Measurements from ENCODE around the gene RGS9.
A peak's percentile ranks its signal among the peaks of the same experiment; 100 is the strongest.

RGS9 gene

DNA sequence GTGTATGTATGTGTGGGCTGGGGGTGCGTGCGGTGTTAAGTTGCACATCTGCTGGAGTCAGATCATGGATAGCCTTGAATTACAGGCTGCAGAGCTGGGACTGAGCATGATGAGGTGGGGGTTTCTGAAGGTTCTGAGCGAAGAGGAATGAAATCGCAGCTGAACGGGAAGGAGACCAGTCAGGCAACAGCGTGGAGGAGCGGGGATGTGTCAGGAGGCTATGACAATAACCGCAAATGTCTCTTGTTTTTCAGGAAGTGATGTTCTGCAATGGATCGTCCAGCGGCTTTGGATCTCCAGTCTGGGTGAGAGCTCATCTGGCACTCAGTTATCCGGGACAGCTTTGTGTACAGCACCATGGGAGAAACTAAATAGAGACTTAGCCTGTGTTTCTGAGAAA is 20.9 kb downstream of the RGS9 start:
- Mint-ChIP-seq H3K4me1 (ENCODE audit: low read depth) (peaks cover 15% of the 10 kb centered on the region), H3K9me3 (no peaks in the 10 kb centered on the region), H3K27me3 (no peaks in the 10 kb centered on the region), H3K27ac (no peak overlapping the region), H3K4me3 (no peak overlapping the region), H3K36me3 (ENCODE audit: low read depth) (no peaks in the 10 kb centered on the region)

DNA sequence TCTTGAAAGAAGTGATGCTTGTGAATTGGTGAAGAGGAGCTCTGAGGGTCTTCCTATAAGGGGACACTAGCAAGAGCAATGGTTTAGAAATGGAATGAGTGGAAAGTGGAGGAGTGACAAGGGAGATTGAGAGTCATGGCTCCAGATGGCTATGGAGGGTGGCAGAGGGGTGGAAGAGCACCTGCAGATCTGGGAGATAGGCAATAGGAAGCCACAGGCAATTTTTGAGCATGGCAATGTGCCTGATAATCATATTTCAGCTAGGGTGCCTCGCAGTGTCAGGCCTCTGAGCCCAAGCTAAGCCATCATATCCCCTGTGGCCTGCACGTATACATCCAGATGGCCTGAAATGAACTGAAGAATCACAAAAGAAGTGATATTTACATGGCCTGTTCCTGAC is 21.5 kb downstream of the RGS9 start:
- H3K27me3 Mint-ChIP-seq, result no peaks in the 10 kb centered on the region
- peaks cover 19% of the 10 kb centered on the region for H3K4me1 Mint-ChIP-seq (ENCODE audit: low read depth)
- no peak overlapping the region for H3K27ac Mint-ChIP-seq
- H3K36me3 Mint-ChIP-seq (ENCODE audit: low read depth), result no peaks in the 10 kb centered on the region
- H3K9me3 Mint-ChIP-seq, result no peaks in the 10 kb centered on the region
- no peak overlapping the region for H3K4me3 Mint-ChIP-seq

- Mint-ChIP-seq H3K4me1 (ENCODE audit: low read depth) (peaks cover 21% of the 10 kb centered on the region), H3K27me3 (no peaks in the 10 kb centered on the region), H3K4me3 (no peak overlapping the region), H3K36me3 (ENCODE audit: low read depth) (no peaks in the 10 kb centered on the region), H3K9me3 (no peaks in the 10 kb centered on the region), H3K27ac (no peak overlapping the region)
Observed at GRCh38 chr17:65160516-65160915, 23.3 kb downstream of the RGS9 start.

DNA sequence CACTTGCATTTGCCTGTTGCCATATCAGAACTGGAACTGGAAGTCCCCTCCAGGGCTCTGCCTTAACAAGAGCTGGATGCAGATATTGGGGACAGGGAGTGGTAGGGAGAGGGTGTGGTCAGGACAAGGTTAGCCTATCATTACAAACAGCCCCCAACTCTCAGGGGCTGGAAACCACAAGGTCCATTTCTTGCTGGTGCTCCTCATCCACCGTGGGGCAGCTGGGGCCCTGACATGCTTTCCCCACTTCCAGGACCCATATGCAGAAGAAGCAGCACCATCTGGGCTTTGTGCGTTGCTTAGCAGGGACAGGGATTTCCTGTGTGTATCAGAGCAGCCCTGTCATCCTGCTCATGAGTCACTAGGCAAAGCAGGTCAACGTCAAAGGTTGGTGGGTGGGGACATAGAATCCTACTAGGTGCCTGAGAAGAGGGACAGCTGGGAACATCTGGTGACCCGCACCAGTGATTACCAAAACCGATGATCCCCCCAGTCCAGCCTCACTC is 26.9 kb downstream of the RGS9 start:
- peak overlapping the region; percentile 5 for H3K4me3 Mint-ChIP-seq
- peak overlapping the region; percentile 50 for H3K27ac Mint-ChIP-seq
- no peaks in the 10 kb centered on the region for H3K27me3 Mint-ChIP-seq
- H3K36me3 Mint-ChIP-seq (ENCODE audit: low read depth), result no peaks in the 10 kb centered on the region
- H3K4me1 Mint-ChIP-seq (ENCODE audit: low read depth), result peaks cover 18% of the 10 kb centered on the region
- H3K9me3 Mint-ChIP-seq, result no peaks in the 10 kb centered on the region

GRCh38 chr17:65166787-65167186 is 29.6 kb downstream of the RGS9 start:
- H3K4me1 Mint-ChIP-seq (ENCODE audit: low read depth), result peaks cover 24% of the 10 kb centered on the region
- no peak overlapping the region for H3K4me3 Mint-ChIP-seq
- H3K27ac Mint-ChIP-seq, result no peak overlapping the region
- no peaks in the 10 kb centered on the region for H3K27me3 Mint-ChIP-seq
- H3K9me3 Mint-ChIP-seq, result no peaks in the 10 kb centered on the region
- H3K36me3 Mint-ChIP-seq (ENCODE audit: low read depth), result no peaks in the 10 kb centered on the region

- Mint-ChIP-seq H3K27me3 (no peaks in the 10 kb centered on the region), H3K4me1 (ENCODE audit: low read depth) (peaks cover 29% of the 10 kb centered on the region)
Observed at GRCh38 chr17:65167566-65167965, 30.4 kb downstream of the RGS9 start.

GRCh38 chr17:65169691-65170090 is 32.5 kb downstream of the RGS9 start:
- no peak overlapping the region for H3K4me3 Mint-ChIP-seq
- H3K4me1 Mint-ChIP-seq (ENCODE audit: low read depth), result peaks cover 16% of the 10 kb centered on the region
- H3K9me3 Mint-ChIP-seq, result no peaks in the 10 kb centered on the region
- no peaks in the 10 kb centered on the region for H3K27me3 Mint-ChIP-seq
- H3K27ac Mint-ChIP-seq, result no peak overlapping the region
- H3K36me3 Mint-ChIP-seq (ENCODE audit: low read depth), result no peaks in the 10 kb centered on the region

More at GRCh38 chr17:65167566-65167965, 30.4 kb downstream of the RGS9 start:
- no peaks in the 10 kb centered on the region for H3K9me3 Mint-ChIP-seq
- H3K4me3 Mint-ChIP-seq, result no peak overlapping the region
- H3K36me3 Mint-ChIP-seq (ENCODE audit: low read depth), result no peaks in the 10 kb centered on the region
- no peak overlapping the region for H3K27ac Mint-ChIP-seq

DNA sequence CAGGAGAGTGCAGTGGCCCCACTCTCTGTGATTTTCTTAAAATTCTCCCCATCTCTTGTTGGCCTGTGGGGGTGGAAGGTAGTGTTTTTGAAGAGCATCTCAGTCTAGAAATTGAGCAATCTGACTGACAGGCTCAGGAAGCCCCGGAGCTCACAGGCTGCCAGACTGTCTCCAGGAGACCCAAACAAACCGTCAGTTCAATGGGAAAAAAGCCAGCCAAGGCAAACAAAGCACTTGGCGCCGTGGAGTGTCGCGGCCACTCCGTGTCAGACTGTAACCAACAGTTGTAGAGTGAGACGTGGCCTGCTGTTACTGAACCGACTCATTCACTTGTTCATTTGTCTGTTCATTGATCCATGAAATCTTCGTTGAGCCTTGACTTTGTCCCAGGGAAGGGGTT is 33.7 kb downstream of the RGS9 start:
- Mint-ChIP-seq H3K27me3 (no peaks in the 10 kb centered on the region), H3K27ac (no peak overlapping the region), H3K9me3 (no peaks in the 10 kb centered on the region), H3K4me3 (no peak overlapping the region), H3K4me1 (ENCODE audit: low read depth) (peaks cover 12% of the 10 kb centered on the region), H3K36me3 (ENCODE audit: low read depth) (no peaks in the 10 kb centered on the region)

DNA sequence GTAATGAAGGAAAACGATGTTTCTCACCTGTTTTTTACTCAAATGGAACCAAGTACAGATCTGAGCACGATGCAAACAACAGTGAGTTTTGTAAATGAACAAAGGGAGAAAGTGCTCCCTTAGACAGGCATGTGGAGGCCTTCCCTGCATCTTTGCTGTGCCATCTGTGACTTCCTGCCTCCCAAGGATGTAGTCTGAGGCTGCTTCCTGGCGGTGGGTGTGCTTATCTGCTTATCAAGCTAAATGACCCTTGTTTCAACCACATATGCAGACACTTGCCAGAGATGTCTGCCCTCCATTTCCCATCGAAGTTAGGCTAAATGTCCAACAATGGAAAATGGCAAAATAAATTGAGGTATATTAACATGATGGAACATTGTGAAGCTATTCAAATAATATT is 34.6 kb downstream of the RGS9 start:
- H3K27me3 Mint-ChIP-seq, result no peaks in the 10 kb centered on the region
- no peak overlapping the region for H3K4me3 Mint-ChIP-seq
- H3K36me3 Mint-ChIP-seq (ENCODE audit: low read depth), result no peaks in the 10 kb centered on the region
- H3K9me3 Mint-ChIP-seq, result no peaks in the 10 kb centered on the region
- H3K4me1 Mint-ChIP-seq (ENCODE audit: low read depth), result peaks cover 18% of the 10 kb centered on the region
- peak overlapping the region; percentile 61 for H3K27ac Mint-ChIP-seq

GRCh38 chr17:65172496-65173136 is 35.4 kb downstream of the RGS9 start:
- Mint-ChIP-seq H3K27me3 (no peaks in the 10 kb centered on the region), H3K36me3 (ENCODE audit: low read depth) (no peaks in the 10 kb centered on the region), H3K9me3 (peaks cover 4% of the 10 kb centered on the region), H3K4me1 (ENCODE audit: low read depth) (peaks cover 26% of the 10 kb centered on the region), H3K27ac (peak overlapping the region; percentile 70), H3K4me3 (no peak overlapping the region)

GRCh38 chr17:65173284-65173793 is 36.2 kb downstream of the RGS9 start:
- H3K4me1 Mint-ChIP-seq (ENCODE audit: low read depth), result peaks cover 32% of the 10 kb centered on the region
- peak overlapping the region; percentile 70 for H3K27ac Mint-ChIP-seq
- peaks cover 5% of the 10 kb centered on the region for H3K9me3 Mint-ChIP-seq
- no peak overlapping the region for H3K4me3 Mint-ChIP-seq
- H3K36me3 Mint-ChIP-seq (ENCODE audit: low read depth), result no peaks in the 10 kb centered on the region
- H3K27me3 Mint-ChIP-seq, result no peaks in the 10 kb centered on the region

GRCh38 chr17:65173976-65174683 is 37.0 kb downstream of the RGS9 start:
- no peak overlapping the region for H3K4me3 Mint-ChIP-seq
- no peaks in the 10 kb centered on the region for H3K36me3 Mint-ChIP-seq (ENCODE audit: low read depth)
- H3K27ac Mint-ChIP-seq, result peak overlapping the region; percentile 70
- peaks cover 38% of the 10 kb centered on the region for H3K4me1 Mint-ChIP-seq (ENCODE audit: low read depth)
- no peaks in the 10 kb centered on the region for H3K27me3 Mint-ChIP-seq
- H3K9me3 Mint-ChIP-seq, result peaks cover 5% of the 10 kb centered on the region

GRCh38 chr17:65174974-65175373 is 37.8 kb downstream of the RGS9 start:
- Mint-ChIP-seq H3K27ac (no peak overlapping the region), H3K4me1 (ENCODE audit: low read depth) (peaks cover 47% of the 10 kb centered on the region), H3K4me3 (no peak overlapping the region), H3K9me3 (peaks cover 5% of the 10 kb centered on the region), H3K36me3 (ENCODE audit: low read depth) (no peaks in the 10 kb centered on the region), H3K27me3 (no peaks in the 10 kb centered on the region)

- Mint-ChIP-seq H3K27me3 (no peaks in the 10 kb centered on the region), H3K4me1 (ENCODE audit: low read depth) (peaks cover 57% of the 10 kb centered on the region), H3K27ac (no peak overlapping the region), H3K4me3 (no peak overlapping the region), H3K9me3 (peaks cover 5% of the 10 kb centered on the region), H3K36me3 (ENCODE audit: low read depth) (no peaks in the 10 kb centered on the region)
Observed at GRCh38 chr17:65175952-65176351, 38.8 kb downstream of the RGS9 start.

DNA sequence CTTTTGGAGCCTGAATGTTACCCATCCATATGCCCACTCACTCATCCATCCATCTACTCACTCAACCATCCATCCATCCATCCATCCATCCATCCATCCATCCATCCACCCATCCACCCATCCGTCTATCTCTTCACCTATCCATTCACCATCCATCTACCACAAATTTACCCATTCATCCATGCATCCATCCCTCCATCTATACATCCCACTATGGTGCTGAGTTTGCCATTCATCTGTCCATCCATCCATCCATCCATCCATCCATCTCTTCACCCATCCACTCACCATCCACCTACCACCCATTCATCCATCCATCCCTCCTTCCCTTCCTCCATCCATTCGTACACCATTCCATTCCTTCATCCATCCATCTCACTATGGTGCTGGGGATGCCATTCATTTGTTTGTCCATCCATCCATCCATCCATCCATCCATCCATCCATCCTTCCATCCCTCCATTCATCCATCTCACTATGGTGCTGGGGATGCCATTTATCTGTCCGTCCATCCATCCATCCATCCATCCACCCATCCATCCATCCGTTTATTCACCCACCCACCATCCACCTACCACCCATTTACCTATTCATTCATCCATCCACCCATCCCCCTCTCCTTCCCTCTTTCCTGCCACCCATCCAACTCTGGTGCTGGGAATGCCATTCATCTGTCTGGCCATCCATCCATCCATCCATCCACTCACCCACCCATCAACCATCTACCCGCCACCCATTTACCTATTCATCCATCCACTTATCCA is 39.7 kb downstream of the RGS9 start:
- Mint-ChIP-seq H3K4me1 (ENCODE audit: low read depth) (peaks cover 59% of the 10 kb centered on the region), H3K27ac (no peak overlapping the region), H3K36me3 (ENCODE audit: low read depth) (no peaks in the 10 kb centered on the region), H3K4me3 (no peak overlapping the region), H3K9me3 (peaks cover 5% of the 10 kb centered on the region), H3K27me3 (no peaks in the 10 kb centered on the region)

Measured in stimulated activated naive CD8-positive, alpha-beta T cell treated with anti-CD3 and anti-CD28 coated beads, Interleukin-15, Interleukin-2, amounts not matched to agents 100 ng/mL and 50 ng/mL, for 24 hours (primary cell).